Fibroblast of mammary gland (primary cell): ENCODE data around the gene CAAP1.

Experiments
- DNase-seq: peaks from one replicate; pipeline ENCODE4 v3.0.0-alpha.2; 2010; ENCODE audit warnings: low read depth
- H3K4me3 ChIP-seq: 2 replicates; pipeline ENCODE4 v1.5.1; 2011; ENCODE audit warnings: low read depth, mild to moderate bottlenecking, low read length, moderate library complexity; ENCODE audit not compliant: control insufficient read depth
- TF ChIP-seq, protein P1 (sequence below): conservative IDR thresholded peaks from 2 replicates; pipeline ENCODE4 v1.5.1; 2011; ENCODE audit warnings: low read depth, low read length, inconsistent platforms; ENCODE audit not compliant: control insufficient read depth, insufficient read depth

Gene CAAP1, protein sequence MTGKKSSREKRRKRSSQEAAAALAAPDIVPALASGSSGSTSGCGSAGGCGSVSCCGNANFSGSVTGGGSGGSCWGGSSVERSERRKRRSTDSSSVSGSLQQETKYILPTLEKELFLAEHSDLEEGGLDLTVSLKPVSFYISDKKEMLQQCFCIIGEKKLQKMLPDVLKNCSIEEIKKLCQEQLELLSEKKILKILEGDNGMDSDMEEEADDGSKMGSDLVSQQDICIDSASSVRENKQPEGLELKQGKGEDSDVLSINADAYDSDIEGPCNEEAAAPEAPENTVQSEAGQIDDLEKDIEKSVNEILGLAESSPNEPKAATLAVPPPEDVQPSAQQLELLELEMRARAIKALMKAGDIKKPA

DNA sequence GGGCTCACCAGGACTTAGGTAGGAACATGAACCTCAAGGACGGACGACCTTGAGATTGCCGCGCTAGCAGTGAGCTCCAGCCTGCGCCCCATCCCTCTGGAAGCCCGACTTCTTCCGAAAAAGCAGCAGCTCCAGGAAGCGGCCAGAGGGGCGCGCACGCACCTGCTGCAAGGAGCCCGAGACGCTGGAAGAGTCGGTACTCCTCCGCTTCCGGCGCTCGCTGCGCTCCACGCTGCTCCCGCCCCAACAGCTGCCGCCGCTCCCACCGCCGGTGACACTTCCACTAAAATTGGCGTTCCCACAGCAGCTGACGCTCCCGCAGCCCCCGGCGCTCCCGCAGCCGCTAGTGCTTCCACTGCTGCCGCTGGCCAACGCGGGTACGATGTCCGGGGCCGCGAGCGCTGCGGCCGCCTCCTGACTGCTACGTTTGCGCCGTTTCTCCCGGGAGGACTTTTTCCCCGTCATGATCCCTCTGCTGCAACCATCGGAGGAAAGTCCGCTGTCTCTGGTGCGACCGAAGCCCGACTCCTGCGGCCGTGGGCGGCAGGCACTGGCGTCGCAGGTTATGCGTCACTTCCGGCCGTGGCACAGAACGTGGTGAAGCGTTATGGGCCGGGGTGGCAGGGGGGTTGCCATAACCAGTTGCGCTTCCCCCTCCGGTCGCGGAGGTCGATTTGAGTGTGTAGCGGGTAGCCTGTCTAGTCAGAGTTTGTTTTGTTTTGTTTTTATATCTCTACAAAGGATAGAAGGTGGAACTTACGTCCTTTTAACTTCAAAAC is at the start of gene CAAP1:
Gene CAAP1 (minus strand): TSS at position 552 of the 779 bp plus-strand sequence. CDS start 87 bp downstream, at position 465.
- DNase-seq, result peak; percentile 90
- TF ChIP-seq, protein P1, sequence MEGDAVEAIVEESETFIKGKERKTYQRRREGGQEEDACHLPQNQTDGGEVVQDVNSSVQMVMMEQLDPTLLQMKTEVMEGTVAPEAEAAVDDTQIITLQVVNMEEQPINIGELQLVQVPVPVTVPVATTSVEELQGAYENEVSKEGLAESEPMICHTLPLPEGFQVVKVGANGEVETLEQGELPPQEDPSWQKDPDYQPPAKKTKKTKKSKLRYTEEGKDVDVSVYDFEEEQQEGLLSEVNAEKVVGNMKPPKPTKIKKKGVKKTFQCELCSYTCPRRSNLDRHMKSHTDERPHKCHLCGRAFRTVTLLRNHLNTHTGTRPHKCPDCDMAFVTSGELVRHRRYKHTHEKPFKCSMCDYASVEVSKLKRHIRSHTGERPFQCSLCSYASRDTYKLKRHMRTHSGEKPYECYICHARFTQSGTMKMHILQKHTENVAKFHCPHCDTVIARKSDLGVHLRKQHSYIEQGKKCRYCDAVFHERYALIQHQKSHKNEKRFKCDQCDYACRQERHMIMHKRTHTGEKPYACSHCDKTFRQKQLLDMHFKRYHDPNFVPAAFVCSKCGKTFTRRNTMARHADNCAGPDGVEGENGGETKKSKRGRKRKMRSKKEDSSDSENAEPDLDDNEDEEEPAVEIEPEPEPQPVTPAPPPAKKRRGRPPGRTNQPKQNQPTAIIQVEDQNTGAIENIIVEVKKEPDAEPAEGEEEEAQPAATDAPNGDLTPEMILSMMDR, result peak; percentile 30

DNA sequence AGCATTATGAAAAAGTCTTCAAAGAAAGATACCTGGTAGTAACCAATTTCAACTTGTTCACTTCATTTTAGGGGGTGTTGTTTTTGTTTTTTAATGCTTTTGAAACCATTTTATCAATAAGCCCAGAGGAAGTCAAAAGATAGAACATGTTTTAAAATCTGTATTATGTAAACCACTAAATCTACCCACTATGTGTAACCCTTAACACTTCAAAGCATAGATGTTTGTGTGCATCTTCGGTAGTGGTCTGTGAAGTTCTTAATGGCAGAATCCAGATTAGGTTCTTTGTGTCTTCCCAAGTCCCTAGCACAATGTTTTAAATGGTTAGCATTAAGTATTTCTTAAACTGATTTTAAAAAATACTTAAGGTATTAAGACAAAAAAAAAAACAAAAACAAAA is 48.2 kb upstream of the CAAP1 start:
- no peak for DNase-seq
- TF ChIP-seq, protein P1, result no peak
- no peak overlapping the region for H3K4me3 ChIP-seq

More for the DNA sequence above, at the start of gene CAAP1:
- H3K4me3 ChIP-seq, result peak within 1 kb of the TSS; percentile 95

DNA sequence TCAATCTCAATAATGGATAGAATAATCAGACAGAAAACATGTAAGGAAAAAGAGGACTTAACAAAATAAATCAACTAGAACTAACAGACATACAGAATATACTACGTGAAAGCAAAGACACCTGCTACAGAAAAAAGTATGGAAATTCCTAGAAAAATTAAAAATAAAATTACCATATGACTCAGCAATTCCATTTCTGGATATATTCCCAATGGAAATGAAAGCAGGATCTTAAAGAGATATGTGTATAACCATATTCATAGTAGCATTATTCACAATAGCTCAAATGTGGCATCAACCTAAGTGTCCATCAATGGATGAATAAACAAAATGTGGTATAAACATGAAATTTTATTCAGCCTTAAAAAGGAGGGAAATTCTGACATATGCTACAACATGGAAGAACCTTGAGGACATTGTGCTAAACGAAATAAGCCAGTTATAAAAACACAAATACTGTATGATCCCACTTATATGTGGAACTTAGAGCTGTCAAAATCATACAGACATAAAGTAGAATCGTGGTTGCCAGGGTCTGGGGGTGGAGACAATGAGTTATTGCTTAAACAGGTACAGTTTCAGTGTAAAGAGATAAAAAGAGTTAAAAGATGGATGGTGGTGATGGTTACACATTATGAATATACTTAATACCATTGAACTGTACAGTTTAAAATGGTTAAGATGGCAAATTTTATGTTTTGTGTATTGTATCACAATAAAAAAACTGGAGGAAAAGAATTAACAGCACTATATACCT is 47.5 kb upstream of the CAAP1 start:
- DNase-seq, result no peak
- TF ChIP-seq, protein P1, result no peak
- H3K4me3 ChIP-seq, result no peak overlapping the region

DNA sequence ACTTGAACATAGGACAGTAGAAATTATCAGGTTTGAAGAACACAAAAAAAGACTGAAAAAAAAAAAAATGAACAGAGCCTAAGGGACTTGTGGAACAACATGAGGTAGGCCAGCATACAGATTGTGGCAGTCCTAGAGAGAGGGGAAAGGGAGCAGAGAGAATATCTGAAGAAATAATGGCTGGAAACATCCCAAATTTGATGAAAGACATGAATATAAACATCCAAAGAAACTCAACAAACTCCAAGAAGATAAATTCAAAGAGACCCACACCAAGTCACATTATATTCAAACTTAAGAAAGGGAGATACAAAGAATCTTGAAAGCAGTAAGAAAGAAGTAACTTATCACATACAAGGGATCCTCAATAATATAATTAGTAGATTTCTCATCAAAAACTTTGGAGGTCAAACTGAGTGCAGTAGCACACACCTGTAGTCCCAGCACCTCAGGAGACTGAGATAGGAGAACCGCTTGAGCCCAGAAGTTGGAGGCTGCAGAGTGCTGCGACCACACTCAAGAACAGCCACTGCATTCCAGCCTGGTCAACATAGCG is 45.3 kb upstream of the CAAP1 start:
- DNase-seq, result no peak
- TF ChIP-seq, protein P1, result no peak
- no peak overlapping the region for H3K4me3 ChIP-seq

DNA sequence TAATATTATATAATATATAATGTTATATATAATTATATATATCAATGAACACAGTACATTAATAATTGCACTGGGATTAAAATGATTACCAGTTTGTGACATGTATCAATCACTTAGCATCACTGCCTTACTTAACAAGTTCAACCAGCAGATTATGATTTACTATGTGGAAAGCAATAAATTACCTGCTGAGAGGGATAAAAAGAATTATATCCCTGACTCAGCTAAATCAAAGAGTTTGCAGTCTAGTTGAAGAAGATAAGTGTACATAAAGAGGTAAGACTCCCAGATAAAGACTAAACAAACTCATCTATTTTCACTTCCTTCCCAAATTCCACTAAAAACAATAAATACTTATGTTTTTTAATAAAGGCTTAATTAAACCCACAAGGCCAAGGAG is 43.2 kb upstream of the CAAP1 start:
- TF ChIP-seq, protein P1, result no peak
- no peak overlapping the region for H3K4me3 ChIP-seq
- DNase-seq, result no peak

DNA sequence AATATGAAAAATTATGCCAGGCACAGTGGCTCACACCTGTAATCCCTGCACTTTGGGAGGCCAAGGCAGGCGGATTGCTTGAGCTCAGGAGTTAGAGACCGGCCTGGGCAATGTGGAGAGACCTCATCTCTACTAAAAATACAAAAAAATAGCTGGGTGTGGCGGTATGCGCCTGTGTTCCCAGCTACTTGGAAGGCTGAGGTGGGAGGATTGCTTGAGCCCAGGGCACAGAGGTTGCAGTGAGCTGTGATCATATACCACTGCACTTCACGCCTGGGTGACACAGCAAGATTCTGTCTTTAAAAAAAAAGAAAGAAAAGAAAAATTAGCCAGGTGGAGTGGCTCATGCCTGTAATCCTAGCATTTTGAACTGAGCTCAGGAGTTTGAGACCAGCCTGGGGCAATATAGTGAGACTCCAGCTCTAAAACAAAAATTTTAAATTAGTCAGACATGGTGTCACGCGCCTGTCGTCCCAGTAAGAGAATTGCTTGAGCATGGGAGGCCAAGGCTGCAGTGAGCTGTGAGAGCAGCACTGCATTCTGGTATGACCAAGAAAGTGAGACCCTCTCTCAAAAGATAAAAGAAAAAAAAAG is 36.4 kb upstream of the CAAP1 start:
- no peak overlapping the region for H3K4me3 ChIP-seq
- no peak for DNase-seq
- TF ChIP-seq, protein P1, result no peak
